ENCODE results near the gene KDM4B. TPM values are rescaled to one million over a fixed set of nuclear protein-coding genes. Genes with fewer than 3 reads are reported as not detected.

Gene KDM4B
- total and polyA plus RNA-seq, 2 of the 8 experiments (the other 6 are each of a cell fraction or from before 2014, with no cell fraction given) = 12.0 to 31.9 TPM

DNA sequence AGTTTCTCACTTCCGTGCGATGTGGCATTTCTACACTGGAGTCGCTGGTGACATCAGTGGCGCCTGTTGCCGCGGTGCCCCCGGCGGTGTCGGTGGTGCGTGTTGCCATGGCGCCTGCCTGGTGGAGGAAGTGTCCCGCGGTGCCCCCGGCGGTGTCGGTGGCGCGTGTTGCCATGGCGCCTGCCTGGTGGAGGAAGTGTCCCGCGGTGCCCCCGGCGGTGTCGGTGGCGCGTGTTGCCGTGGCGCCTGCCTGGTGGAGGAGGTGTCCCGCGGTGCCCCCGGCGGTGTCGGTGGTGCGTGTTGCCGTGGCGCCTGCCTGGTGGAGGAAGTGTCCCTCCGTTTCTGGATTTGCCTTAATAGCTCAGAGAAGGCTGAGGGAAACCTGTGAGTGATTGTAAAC lies 127.6 kb downstream of the KDM4B start:
- Histone ChIP-seq H2BK12ac (ENCODE audit: low read depth, low read length) (no peak overlapping the region), H3K27ac (ENCODE audit: low read depth, low read length) (no peak overlapping the region), H2AK5ac (ENCODE audit: low read depth, low read length) (no peak overlapping the region), H4K8ac (ENCODE audit: extremely low read depth, insufficient read depth, low read length) (no peak overlapping the region), H3K23me2 (ENCODE audit: low read depth, low read length) (no peaks in the 10 kb centered on the region), H3K9me3 (ENCODE audit: insufficient read depth in 2 of 2, low read depth in 1 of 2, low read length in 1 of 2) (peaks cover 14 to 16% of the 10 kb centered on the region in 2 experiments), H3K23ac (ENCODE audit: insufficient read length) (no peak overlapping the region), H4K20me1 (replicated peaks in 1 of 2; ENCODE audit: control insufficient read depth in 1 of 2, insufficient read depth in 2 of 2, low read length in 2 of 2) (no peaks in the 10 kb centered on the region), H3K79me1 (ENCODE audit: low read depth, low read length) (no peaks in the 10 kb centered on the region), H4K91ac (replicated peaks; ENCODE audit: insufficient read length, low read length) (no peak overlapping the region), H2BK120ac (replicated peaks; ENCODE audit: low read depth, low read length) (no peak overlapping the region), H2AFZ (ENCODE audit: low read length) (no peak overlapping the region), H3K4me2 (ENCODE audit: insufficient read depth in 1 of 2, low read depth in 2 of 2, low read length in 2 of 2) (no peak overlapping the region), H3K4me1 (replicated peaks in 1 of 4; ENCODE audit: control insufficient read depth in 3 of 4, insufficient read depth in 4 of 4, low read length in 3 of 4) (peaks cover 0 to 3% (median 0%) of the 10 kb centered on the region in 4 experiments; a peak in 1 of 7 replicates), H3K56ac (replicated peaks; ENCODE audit: insufficient read length, low read depth, low read length) (no peak overlapping the region), H3K18ac (ENCODE audit: extremely low read depth, low read length) (no peak overlapping the region), H3K27me3 (replicated peaks in 1 of 4; ENCODE audit: control insufficient read depth in 3 of 4, extremely low read depth in 1 of 4, insufficient read depth in 3 of 4, low read length in 3 of 4) (no peaks in the 10 kb centered on the region), H2BK15ac (ENCODE audit: low read length) (no peak overlapping the region), H3K14ac (ENCODE audit: insufficient read length) (no peak overlapping the region), H3K79me2 (ENCODE audit: control insufficient read depth in 1 of 2, insufficient read depth in 2 of 2, low read length in 2 of 2) (no peaks in the 10 kb centered on the region), H3K36me3 (ENCODE audit: control insufficient read depth in 2 of 4, insufficient read depth in 4 of 4, low read length in 3 of 4) (peaks cover 0 to 8% (median 0%) of the 10 kb centered on the region in 4 experiments; a peak in 2 of 8 replicates), H3K9ac (replicated peaks in 1 of 4; ENCODE audit: extremely low read depth in 1 of 4, low read depth in 3 of 4, low read length in 3 of 4) (no peak overlapping the region), H3K4ac (replicated peaks; ENCODE audit: insufficient read length, low read depth, low read length) (no peak overlapping the region), H4K5ac (ENCODE audit: insufficient read length, low read depth, low read length) (no peak overlapping the region), H2BK5ac (ENCODE audit: low read depth, low read length) (no peak overlapping the region), H2BK20ac (ENCODE audit: low read length) (no peak overlapping the region), H3K4me3 (ENCODE audit: extremely low read depth in 1 of 4, insufficient read depth in 2 of 4, low read depth in 3 of 4, low read length in 4 of 4) (no peak overlapping the region)
- ChIA-PET CTCF (ENCODE audit: partially characterized antibody) (interaction anchor here (0.6 to 2.5 kb wide), 5 partner anchors 9 to 260 kb away, joined by 3 to 8 read pairs (median 5); no protein-coding TSS in a partner anchor), POLR2A (ENCODE audit: partially characterized antibody) (interaction anchor here (1.2 kb wide), 1 partner anchor 10 kb away, joined by 3 read pairs; no protein-coding TSS in a partner anchor)
- no peak for DNase-seq (ENCODE audit: low read depth in 1 of 2, low spot score in 2 of 2)
- WGBS, 2 experiments (ENCODE audit: extremely low coverage in 1 of 2, insufficient coverage in 1 of 2, insufficient read length in 1 of 2, insufficient replicate concordance in 2 of 2, low coverage in 1 of 2, low lambda C conversion rate in 2 of 2, missing lambda C conversion rate in 1 of 2) = 95% methylated on average over 28 of the region's 37 CpGs; no CpG with 5 or more reads in 1 of the 2 experiments
- FAIRE-seq = no peak
